ENCODE results near the gene HOXB1.

HOXB1 gene

GRCh38 chr17:48530887-48531272 is at the start of gene HOXB1:
Gene HOXB1 (minus strand): TSS chr17:48531011. CDS start chr17:48530904, 107 bp downstream.
- DNase-seq (ENCODE audit: low read depth), result no peak

DNA sequence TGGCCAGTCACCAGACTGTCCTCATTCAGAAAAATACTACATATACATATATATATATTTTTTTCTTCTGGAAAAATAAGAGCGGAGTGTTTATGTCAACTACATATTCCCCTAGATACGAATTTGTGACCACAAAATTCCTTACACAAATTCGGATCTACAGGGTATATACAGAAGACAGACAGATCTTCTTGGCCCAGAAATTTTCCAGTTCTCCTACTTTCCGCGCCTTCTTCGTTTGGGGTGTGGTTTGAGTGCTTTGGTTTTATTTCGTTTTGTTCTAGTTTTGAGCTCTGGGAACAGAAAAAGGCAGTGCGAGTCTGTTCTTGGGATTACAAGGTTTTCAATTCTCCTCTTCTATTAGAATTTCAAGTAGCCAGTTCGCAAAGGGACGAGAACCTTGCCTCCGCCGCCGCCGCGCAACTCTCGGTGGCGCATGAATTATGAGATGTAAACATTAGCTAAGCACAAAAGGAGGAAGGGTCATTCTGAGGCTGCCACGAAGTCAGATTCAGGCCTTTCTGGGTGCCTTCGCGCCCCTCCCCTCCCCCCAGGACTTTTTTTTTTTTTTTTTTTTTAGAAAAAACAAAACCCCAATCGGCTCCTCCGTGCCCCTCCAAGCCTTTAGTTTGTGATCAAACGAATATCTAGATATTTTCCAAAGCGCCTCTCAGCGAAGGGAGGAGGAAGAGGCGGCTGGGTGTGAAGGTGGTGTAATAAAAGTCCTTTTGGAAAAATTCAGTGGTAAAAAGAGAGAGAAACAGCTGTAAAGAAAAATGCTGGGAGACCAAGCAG is 49.1 kb upstream of the HOXB1 start:
- no peak for DNase-seq (ENCODE audit: low read depth)

DNA sequence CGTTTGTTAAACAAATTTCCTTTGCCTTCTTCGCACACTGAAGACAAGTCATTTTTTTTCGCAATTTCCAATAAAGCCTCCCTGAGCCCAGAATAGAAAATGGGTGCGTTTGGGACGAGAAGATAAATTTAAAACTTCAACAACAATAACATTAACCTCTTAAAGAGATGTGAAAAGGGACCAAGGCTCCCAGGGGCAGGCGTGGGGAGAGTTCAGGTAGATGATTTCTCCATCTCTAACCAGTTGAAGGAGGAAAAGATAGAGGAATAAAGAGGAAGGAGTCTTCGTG is 48.6 kb upstream of the HOXB1 start:
- no peak for DNase-seq (ENCODE audit: low read depth)

GRCh38 chr17:48578616-48579470 is 48.0 kb upstream of the HOXB1 start:
- DNase-seq (ENCODE audit: low read depth), result no peak

- DNase-seq (ENCODE audit: low read depth), result no peak
Observed at GRCh38 chr17:48577946-48578615, 47.3 kb upstream of the HOXB1 start, which contains the start of gene HOXB4. Gene HOXB4 (minus strand): TSS chr17:48578350. CDS start chr17:48578319, 31 bp downstream.

DNA sequence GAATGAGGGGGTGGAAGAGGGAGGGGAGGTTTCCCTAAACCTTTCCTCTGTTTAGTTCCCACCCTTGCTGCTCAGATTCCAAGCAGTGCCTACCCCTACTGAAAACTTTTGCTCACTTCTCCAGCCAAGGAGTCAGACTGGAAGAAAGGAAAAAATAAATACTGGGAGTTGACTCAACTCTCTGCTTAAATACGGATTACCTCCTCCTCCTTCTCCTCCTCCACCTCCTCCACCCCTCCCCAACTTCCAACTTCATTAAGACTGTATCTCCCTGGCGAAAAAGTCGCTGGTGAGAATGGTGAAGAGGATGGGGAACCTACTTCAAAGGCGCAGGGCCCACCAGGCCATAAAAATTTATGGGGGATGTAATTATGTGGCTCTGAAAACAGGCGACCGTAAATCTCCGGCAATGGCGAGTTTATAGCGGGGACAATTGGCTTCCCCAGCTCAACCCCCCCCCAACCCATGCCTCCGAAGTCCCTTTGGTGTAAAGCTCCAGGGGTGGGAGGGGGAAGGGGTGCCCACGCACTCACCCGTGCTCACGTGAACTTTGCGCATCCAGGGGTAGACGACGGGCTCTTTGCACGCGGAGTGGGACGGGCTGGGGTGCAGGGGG is 46.6 kb upstream of the HOXB1 start:
- DNase-seq (ENCODE audit: low read depth), result no peak

DNA sequence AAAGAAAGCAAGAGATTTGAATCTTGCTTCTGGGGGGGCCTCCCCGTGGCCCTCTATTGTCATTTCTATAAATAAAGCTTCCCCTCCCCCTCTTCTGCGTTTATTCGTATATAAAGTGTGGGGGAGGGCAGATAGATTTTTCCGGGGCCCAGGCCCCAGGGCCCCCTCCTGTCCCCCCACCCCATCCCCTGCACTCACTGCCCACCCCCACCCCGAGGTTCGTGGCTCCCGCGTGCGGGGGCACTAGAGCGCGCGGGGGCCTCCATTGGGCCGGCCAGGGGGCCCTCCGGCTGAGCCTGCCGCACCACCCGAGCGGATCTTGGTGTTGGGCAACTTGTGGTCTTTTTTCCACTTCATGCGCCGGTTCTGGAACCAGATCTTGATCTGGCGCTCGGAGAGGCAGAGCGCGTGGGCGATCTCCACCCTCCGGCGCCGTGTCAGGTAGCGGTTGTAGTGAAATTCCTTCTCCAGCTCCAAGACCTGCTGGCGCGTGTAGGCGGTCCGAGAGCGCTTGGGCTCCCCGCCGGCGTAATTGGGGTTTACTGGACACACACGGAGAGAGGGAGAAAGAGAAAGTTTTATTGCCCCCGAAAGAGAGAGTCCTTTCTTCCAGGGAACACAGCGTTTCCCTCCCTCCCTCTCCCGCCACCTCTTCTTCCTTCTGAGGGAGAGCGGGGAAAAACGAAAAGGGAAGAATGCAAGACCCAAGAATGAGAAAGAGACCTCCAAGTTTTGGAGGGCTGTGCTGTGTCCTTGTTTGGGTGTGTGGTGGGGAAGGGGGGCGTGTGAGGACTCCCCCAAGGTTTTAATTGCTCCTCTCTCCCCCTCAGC is 45.9 kb upstream of the HOXB1 start:
- DNase-seq (ENCODE audit: low read depth), result no peak

DNA sequence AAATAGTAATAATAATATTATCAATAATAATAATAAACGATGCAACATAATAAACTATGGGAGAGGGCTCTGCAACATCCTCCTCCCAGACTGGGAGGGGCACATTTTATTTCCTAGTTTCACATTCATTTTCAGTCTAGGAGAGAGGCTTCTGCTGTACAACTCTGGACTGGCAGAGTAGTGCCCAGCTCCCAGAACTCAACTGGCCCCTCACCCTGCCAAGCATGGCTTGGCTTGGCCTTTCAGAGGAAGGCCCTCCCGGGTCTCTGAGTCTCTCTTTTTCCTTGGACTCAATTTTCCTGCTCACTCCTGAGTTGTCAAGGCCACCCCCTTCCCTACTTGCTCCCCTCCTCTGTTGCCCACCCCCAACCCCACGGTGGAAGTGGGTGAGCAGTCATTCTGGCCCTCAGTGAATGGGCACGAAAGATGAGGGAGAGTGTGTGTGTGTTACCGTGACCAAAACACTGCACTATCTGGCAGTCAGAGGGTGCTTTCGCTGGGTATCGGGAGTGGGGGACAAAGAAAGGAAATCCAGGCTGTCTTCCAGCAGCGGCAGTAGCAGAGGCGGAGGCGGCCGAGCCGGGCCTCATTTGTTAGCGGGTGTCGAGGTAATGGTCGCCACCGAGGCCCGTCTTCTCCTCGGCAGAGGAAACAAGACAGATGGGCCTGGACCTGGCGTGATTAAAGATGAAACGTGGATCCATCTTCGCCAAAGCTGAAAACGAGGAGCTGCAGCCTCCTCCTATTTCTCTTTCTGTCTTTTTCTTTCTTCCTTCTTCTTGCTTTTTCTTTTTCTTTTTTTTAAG is 45.1 kb upstream of the HOXB1 start:
- no peak for DNase-seq (ENCODE audit: low read depth)

DNA sequence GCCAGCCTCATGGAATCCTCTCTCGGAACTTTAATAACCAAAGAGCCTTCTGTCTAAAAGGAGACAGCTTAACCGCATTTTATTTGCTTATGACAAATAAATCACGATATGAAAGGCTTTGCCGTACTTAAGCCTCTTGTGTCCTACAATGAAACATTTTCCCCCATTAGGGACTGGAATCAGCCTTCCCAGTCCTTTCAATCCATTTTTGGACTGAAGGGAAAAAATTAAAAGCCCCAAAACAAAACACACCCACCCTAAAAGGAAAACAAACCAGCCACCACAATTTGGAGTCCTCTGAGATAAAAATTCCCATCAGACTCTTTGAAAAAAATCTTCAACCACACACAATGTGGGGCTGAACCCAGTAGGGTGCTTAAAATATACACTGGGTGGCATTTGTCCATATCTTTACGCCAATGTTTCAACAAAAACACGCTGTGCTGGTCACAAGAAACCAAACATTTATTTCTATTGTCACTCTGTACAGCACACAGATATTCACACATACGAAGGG is 44.3 kb upstream of the HOXB1 start:
- DNase-seq (ENCODE audit: low read depth), result no peak

DNA sequence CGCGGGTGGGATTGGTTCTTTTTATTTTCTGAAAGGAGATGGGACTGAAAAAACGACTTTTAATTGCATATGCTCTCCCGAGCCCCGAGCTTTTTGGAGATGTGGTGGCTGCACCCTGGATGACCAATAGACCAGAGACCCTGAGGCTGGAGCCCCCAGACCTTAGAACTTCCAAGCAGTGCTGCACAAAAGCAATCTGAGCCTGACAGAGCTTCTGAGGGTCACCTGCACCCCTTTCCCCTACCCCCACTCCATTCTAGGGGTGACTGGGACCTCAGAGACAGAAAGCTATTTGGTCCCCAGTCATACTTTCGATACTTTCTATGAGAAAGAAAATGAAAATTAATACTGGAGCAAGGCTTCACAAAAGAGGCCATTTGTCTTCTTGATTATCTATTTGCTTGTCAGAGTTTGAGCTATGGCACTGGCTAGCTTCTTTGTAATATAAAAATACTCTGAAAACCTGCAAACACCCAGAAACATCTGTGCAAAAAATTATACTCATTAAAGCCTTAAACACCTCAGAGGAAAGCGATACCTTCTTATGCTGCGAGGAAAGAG is 43.8 kb upstream of the HOXB1 start:
- DNase-seq (ENCODE audit: low read depth), result no peak

DNA sequence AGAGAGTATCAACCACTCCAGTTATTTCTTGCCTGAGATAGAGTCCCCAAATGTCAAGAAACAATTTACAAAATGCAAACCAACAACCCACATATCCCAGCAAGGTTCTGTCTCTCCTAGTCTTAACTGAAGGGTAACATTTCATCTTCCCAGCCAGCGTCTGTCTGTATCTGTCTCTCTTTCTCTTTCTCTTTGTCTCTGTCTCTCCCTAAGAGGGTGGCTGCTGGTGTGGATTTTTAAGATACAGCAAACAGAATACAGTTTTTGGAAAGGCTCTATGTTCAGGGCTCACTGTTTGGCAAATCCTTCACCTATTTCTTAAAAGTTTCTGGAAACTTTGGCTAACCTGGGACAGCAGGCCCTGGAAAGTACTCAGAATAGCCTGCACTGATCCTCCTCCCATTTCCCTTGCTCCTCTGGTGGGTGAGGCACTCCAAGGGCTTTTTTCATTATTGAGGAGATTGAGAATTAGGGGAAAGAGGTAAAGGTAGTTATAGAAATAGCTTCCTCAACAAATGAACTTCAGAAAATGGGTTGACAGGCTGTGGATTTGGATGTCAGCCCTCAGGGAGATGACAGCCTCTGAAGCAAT is 41.1 kb upstream of the HOXB1 start:
- DNase-seq (ENCODE audit: low read depth), result no peak

DNA sequence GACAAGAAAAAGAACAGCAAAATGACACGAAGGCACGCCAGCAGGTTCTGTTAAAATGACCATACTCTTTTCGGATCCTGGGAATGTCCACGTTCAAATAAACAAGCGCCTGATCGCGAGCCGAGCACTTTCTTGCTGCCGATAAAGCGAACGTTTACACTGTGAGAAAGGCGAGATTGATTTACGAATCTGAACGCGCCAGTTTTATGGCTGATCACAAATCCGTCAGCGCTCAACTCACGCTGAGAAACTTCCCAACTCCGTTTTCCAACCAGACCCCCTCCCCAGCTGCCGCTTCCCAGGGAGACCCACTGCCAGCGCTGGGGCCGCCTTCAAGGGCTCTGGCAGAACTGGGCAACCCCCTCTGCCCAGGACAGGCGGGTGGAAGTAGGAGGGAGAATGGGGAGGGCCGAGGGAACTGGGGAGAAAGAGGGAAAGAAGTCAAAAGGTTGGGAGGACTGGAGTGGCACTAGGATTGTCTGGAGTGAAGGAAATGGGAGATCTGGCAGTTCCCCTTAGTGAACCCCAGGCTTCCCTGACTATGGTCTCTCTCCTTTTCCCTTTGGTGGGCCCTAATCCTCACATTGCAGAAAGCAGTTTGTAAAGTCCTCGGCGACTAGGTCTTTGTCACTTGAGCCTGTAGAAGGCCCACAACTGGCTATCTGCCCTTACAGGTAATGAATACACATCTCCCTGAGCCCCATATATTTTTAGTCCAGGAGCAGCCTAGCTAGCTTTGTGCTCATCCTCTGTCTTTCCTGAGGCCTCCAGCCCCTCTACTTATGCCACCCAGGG is 40.4 kb upstream of the HOXB1 start:
- DNase-seq (ENCODE audit: low read depth), result no peak

GRCh38 chr17:48570325-48571023 is 39.7 kb upstream of the HOXB1 start:
- no peak for DNase-seq (ENCODE audit: low read depth)

DNA sequence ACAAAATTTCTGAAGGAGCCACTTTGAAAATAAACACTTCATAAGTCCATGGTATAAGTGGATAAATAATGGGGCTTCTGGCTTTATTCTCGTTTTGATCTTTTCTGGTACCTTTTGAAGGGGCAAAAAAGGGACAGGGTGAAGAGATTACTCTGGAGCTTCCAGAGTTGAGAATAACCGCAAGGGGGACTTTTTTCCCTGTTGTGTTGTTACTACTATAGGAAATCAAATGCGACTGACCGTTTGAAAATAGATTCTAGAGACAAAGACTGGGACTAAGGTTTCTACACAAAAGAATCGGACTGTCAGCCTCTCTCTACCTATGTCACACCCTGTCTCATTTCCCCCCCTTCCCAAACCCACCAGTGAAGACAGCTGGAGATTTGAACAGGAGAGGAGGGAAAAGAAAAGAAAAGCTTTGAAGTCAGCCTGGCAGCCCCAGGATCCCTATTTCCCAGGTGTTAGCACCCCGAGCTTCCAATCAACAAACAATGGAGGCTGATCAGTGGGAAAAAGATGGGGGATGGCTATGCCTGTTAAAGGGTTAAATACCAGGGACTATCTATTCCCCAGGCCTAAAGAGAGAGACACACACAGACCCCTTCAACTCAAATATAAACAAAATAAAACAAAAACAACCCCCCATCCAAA is 39.0 kb upstream of the HOXB1 start:
- no peak for DNase-seq (ENCODE audit: low read depth)

GRCh38 chr17:48569240-48569582 is 38.4 kb upstream of the HOXB1 start:
- no peak for DNase-seq (ENCODE audit: low read depth)

- DNase-seq (ENCODE audit: low read depth), result no peak
Observed at GRCh38 chr17:48568499-48569239, 37.9 kb upstream of the HOXB1 start.
